ENCODE results near the gene PLEKHN1.
"Not testable (repeated sequence)": the region's sequence is repeated elsewhere in the genome, so short reads cannot be mapped to it uniquely, and the experiment has no call there.

PLEKHN1 gene

DNA sequence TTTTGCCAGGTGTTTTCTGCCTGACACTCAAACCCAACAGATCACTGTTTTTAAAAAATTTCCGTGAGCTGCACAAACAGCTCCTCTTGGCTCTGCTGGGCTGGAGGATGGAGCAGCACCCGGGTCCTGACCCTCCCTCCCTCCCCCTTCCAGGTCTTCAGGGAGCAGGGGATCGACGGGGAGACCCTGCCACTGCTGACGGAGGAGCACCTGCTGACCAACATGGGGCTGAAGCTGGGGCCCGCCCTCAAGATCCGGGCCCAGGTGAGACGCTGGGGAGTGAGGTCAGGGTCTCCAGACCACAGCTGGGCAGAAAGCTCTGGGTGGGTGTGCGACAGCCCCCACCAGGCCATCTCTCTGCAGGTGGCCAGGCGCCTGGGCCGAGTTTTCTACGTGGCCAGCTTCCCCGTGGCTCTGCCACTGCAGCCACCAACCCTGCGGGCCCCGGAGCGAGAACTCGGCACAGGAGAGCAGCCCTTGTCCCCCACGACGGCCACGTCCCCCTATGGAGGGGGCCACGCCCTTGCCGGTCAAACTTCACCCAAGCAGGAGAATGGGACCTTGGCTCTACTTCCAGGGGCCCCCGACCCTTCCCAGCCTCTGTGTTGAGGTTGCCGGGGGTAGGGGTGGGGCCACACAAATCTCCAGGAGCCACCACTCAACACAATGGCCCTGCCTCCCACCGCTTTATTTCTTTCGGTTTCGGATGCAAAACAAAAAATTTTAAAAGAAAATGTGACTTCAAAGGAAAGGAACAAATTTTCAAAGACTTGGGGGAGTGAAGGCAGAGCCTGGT lies 22.5 kb upstream of the PLEKHN1 start:
- H3K4me1 ChIP-seq (ENCODE audit: control insufficient read depth in 5 of 5, insufficient read depth in 5 of 5, low read length in 5 of 5): peaks cover 0 to 28% (median 22%) of the 10 kb centered on the region in 5 donors
- no peak overlapping the region for H3K9ac ChIP-seq (ENCODE audit: low read length in 5 of 5)
- peaks cover 0 to 42% (median 39%) of the 10 kb centered on the region in 5 donors for H3K36me3 ChIP-seq (ENCODE audit: control insufficient read depth in 5 of 5, insufficient read depth in 5 of 5, low read length in 5 of 5)
- peaks cover 29 to 34% (median 33%) of the 10 kb centered on the region in 5 donors for H3K27me3 ChIP-seq (ENCODE audit: control insufficient read depth in 5 of 5, insufficient read depth in 4 of 5, low read length in 5 of 5)
- no peaks in the 10 kb centered on the region for H3K9me3 ChIP-seq (ENCODE audit: control insufficient read depth in 5 of 5, low read length in 5 of 5)
- H3K4me3 ChIP-seq (ENCODE audit: low read depth in 1 of 5, low read length in 5 of 5): no peak overlapping the region
- no peak overlapping the region for H3K27ac ChIP-seq (ENCODE audit: low read depth, low read length)

DNA sequence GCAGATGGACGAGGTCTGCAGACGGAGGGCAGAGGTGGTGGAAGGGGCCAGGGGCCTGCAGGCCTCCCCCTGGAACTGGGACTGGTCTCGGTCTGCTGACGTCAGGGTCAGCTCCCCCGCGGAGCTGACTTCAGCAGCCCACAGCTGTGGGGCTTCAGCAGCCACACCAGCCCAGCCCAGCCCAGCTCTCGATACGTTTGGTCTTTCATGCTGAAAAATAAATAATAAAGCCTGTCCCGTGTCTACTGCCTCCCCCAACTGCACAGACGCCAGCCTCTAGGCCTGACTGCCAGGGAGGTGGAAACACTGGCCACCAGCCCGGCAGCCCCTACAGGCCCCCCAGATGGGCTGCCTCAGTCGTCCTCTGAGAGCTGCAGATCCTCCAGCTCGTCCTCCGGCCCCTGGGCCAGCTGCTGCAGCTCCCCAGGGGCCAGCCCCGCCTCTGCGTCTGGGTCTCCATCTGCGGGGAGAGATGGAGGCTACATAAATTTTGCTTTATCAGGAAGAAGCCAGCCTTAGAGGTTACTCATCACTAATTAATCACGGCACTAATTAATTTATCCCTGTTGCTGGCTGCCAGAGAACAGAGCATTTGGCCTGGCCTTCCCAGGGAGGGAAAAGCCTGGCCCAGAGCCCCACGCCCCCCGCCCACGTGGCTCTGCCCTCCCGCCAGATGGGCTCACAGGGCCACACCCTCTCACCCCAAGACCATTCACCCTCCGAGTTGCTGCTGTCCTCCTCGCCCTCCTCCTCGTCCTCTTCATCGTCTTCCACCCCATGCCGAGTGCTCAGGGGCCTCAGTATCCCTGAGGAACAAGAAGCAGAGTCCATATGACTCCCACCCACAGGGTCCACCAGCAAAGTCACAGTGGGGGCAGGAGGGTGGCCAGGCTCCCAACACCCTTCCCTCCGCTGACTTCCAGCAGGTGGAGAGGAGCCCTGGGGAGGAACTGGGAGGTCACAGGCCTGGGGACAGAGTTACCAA lies 21.6 kb upstream of the PLEKHN1 start:
- Histone ChIP-seq H3K36me3 (ENCODE audit: control insufficient read depth in 5 of 5, insufficient read depth in 5 of 5, low read length in 5 of 5) (peaks cover 0 to 50% (median 48%) of the 10 kb centered on the region in 5 donors), H3K9ac (ENCODE audit: low read length in 5 of 5) (no peak overlapping the region), H3K4me3 (ENCODE audit: low read depth in 1 of 5, low read length in 5 of 5) (no peak overlapping the region), H3K27me3 (ENCODE audit: control insufficient read depth in 5 of 5, insufficient read depth in 4 of 5, low read length in 5 of 5) (peaks cover 20 to 25% (median 24%) of the 10 kb centered on the region in 5 donors), H3K9me3 (ENCODE audit: control insufficient read depth in 5 of 5, low read length in 5 of 5) (no peaks in the 10 kb centered on the region), H3K4me1 (ENCODE audit: control insufficient read depth in 5 of 5, insufficient read depth in 5 of 5, low read length in 5 of 5) (peaks cover 0 to 26% (median 21%) of the 10 kb centered on the region in 5 donors), H3K27ac (ENCODE audit: low read depth, low read length) (no peak overlapping the region)

DNA sequence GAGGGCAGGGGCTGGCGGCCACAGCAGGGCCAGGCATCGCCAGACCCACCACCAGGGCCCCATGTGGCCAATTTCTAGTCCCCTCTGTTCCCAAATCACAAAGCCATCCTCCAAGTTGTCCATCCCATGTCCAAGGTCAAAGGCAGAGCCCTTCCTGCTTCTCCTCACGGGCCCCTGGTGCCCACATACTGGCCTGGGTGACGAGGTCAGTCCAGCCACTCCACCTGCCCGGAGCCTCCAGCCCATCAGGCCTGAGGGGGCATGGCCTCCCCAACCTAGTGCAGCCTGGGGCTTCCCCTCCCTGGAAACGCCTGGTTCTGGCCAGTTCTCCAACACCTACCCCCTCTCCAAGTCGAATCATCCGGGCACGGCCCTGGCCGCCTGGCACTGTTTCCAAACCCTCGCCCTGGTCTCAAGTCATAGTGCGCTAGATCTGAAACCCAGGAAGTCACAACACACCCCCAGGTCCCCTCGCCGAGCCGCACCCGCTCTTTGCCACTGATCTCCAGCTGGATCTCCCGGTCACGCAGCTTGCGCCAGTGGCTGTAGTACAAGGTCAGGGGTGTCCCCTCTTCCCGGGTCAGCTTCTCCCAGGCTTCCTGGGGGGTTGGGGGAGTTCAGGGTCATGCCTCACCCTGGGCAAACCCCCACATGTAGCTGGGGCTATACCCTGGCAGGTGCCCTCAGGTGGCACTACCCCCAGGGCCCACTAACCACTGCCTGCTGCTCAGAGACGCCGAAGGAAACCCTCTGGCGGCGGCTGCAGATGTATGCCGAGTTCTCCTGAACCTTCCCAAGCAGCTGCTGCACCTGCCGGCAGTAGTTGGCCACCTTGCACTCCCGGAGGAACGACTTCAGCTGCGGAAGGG lies 20.4 kb upstream of the PLEKHN1 start:
- Histone ChIP-seq H3K4me1 (ENCODE audit: control insufficient read depth in 5 of 5, insufficient read depth in 5 of 5, low read length in 5 of 5) (peaks cover 0 to 15% (median 10%) of the 10 kb centered on the region in 5 donors), H3K9ac (ENCODE audit: low read length in 5 of 5) (no peak overlapping the region), H3K9me3 (ENCODE audit: control insufficient read depth in 5 of 5, low read length in 5 of 5) (no peaks in the 10 kb centered on the region), H3K4me3 (ENCODE audit: low read depth in 1 of 5, low read length in 5 of 5) (no peak overlapping the region), H3K27me3 (ENCODE audit: control insufficient read depth in 5 of 5, insufficient read depth in 4 of 5, low read length in 5 of 5) (peaks cover 11 to 17% (median 14%) of the 10 kb centered on the region in 5 donors), H3K27ac (ENCODE audit: low read depth, low read length) (no peak overlapping the region), H3K36me3 (ENCODE audit: control insufficient read depth in 5 of 5, insufficient read depth in 5 of 5, low read length in 5 of 5) (peaks cover 0 to 63% (median 61%) of the 10 kb centered on the region in 5 donors)

DNA sequence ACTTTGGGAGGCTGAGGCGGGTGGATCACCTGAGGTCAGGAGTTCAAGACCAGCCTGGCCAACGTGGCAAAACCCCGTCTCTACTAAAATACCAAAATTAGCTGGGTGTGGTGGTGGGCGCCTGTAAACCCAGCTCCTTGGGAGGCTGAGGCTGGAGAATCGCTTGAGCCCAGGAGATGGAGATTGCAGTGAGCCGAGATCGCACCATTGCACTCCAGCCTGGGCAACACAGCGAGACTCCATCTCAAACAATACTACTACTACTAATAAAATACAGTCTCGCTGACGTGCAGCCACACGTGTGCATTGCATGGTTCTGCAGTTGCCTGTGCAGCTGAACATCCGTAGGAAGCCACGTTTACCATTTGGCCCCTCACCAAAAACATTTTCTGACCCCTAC lies 19.5 kb upstream of the PLEKHN1 start:
- not testable (repeated sequence) for H3K9ac ChIP-seq (ENCODE audit: low read length in 5 of 5); H3K27ac ChIP-seq (ENCODE audit: low read depth, low read length); H3K9me3 ChIP-seq (ENCODE audit: control insufficient read depth in 5 of 5, low read length in 5 of 5); H3K4me1 ChIP-seq (ENCODE audit: control insufficient read depth in 5 of 5, insufficient read depth in 5 of 5, low read length in 5 of 5); H3K4me3 ChIP-seq (ENCODE audit: low read depth in 1 of 5, low read length in 5 of 5)
- peaks cover 5 to 11% (median 8%) of the 10 kb centered on the region in 5 donors for H3K27me3 ChIP-seq (ENCODE audit: control insufficient read depth in 5 of 5, insufficient read depth in 4 of 5, low read length in 5 of 5)
- H3K36me3 ChIP-seq (ENCODE audit: control insufficient read depth in 5 of 5, insufficient read depth in 5 of 5, low read length in 5 of 5): peaks cover 0 to 72% (median 70%) of the 10 kb centered on the region in 5 donors

DNA sequence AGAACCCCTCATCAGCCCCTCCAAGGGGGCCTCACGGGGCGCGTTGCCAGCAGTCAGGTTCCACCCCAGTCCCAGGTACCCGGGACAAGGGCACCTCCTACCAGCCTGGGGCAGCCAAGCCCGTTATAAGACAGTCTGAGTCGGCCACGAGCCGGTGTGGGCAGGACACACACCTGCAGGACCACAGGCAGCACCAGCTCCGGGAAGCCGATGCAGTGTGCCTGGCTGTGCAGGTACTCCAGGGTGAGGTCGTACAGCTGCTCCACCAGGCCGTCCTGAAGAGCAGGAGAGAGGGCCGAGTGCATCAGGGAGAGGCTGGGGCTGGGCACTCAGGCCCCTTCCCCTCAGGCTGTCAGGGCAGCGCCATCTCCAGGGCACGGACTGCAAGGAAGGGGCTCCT lies 18.3 kb upstream of the PLEKHN1 start:
- H3K4me3 ChIP-seq (ENCODE audit: low read depth in 1 of 5, low read length in 5 of 5): no peak overlapping the region
- peaks cover 2 to 6% (median 4%) of the 10 kb centered on the region in 5 donors for H3K27me3 ChIP-seq (ENCODE audit: control insufficient read depth in 5 of 5, insufficient read depth in 4 of 5, low read length in 5 of 5)
- H3K27ac ChIP-seq (ENCODE audit: low read depth, low read length): no peak overlapping the region
- no peaks in the 10 kb centered on the region for H3K9me3 ChIP-seq (ENCODE audit: control insufficient read depth in 5 of 5, low read length in 5 of 5)
- peaks cover 0 to 2% (median 0%) of the 10 kb centered on the region in 5 donors for H3K4me1 ChIP-seq (ENCODE audit: control insufficient read depth in 5 of 5, insufficient read depth in 5 of 5, low read length in 5 of 5)
- H3K9ac ChIP-seq (ENCODE audit: low read length in 5 of 5): no peak overlapping the region
- H3K36me3 ChIP-seq (ENCODE audit: control insufficient read depth in 5 of 5, insufficient read depth in 5 of 5, low read length in 5 of 5): peaks cover 0 to 84% (median 81%) of the 10 kb centered on the region in 5 donors

DNA sequence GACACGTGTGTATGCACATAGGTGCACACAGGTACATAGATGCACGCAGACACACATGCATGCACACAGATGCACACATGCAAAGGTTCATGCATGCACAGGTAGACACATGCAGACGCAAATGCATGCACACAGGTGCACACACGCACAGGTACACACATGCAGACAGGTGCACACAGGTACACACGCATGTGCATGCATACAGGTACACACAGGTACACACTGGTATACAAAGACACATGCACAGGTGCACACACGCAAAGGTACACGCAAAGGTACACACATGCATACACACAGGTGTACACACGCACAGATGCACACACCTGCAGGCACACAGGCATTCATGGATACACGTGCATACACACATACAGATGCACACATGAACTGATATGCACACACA lies 16.0 kb upstream of the PLEKHN1 start:
- no peaks in the 10 kb centered on the region for H3K4me1 ChIP-seq (ENCODE audit: control insufficient read depth in 5 of 5, insufficient read depth in 5 of 5, low read length in 5 of 5)
- H3K9ac ChIP-seq (ENCODE audit: low read length in 5 of 5): no peak overlapping the region
- no peak overlapping the region for H3K27ac ChIP-seq (ENCODE audit: low read depth, low read length)
- no peaks in the 10 kb centered on the region for H3K9me3 ChIP-seq (ENCODE audit: control insufficient read depth in 5 of 5, low read length in 5 of 5)
- peaks cover 0 to 100% (median 98%) of the 10 kb centered on the region in 5 donors for H3K36me3 ChIP-seq (ENCODE audit: control insufficient read depth in 5 of 5, insufficient read depth in 5 of 5, low read length in 5 of 5)
- H3K27me3 ChIP-seq (ENCODE audit: control insufficient read depth in 5 of 5, insufficient read depth in 4 of 5, low read length in 5 of 5): no peaks in the 10 kb centered on the region
- H3K4me3 ChIP-seq (ENCODE audit: low read depth in 1 of 5, low read length in 5 of 5): no peak overlapping the region

DNA sequence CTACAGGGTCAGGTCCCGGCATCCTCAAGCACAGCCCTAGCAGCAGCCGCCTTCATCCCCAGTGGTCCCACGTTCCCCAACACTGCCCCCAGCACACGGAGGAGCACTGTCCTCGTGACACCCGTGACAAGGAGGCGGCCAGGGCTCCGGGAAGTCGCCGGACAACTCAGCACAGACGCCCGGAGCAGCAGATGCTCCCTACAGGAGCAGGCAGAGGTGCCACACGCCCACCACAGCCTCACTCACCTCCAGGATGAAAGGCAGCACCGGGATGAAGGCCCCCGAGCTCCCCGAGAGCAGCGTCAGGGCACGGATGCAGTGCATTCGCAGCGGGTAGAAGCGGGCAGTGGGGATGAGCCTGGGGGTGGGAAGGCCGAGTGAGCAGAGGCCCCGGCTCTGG lies 15.4 kb upstream of the PLEKHN1 start:
- Histone ChIP-seq H3K4me3 (ENCODE audit: low read depth in 1 of 5, low read length in 5 of 5) (no peak overlapping the region), H3K36me3 (ENCODE audit: control insufficient read depth in 5 of 5, insufficient read depth in 5 of 5, low read length in 5 of 5) (peaks cover 0 to 100% (median 98%) of the 10 kb centered on the region in 5 donors), H3K27ac (ENCODE audit: low read depth, low read length) (no peak overlapping the region), H3K9me3 (ENCODE audit: control insufficient read depth in 5 of 5, low read length in 5 of 5) (no peaks in the 10 kb centered on the region), H3K27me3 (ENCODE audit: control insufficient read depth in 5 of 5, insufficient read depth in 4 of 5, low read length in 5 of 5) (no peaks in the 10 kb centered on the region), H3K9ac (ENCODE audit: low read length in 5 of 5) (no peak overlapping the region), H3K4me1 (ENCODE audit: control insufficient read depth in 5 of 5, insufficient read depth in 5 of 5, low read length in 5 of 5) (no peaks in the 10 kb centered on the region)

DNA sequence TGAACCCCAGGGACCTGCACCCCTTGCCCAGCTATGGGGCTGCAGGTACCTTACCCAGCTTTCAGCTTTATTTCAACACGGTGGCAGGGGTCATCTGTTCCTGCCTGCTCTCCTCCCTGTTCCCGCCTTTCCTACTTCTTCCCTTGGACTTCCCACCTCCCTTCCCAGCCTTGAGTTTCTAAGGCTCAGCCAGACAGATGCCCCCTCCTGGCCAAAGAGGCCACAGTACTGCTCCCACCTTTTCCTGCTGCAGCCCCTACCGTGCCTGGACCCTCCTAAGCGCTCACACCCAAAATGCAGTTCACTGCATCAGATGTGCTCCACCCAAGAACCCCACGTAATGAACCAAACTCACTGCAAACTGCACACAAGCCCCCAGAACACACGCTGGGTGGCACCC lies 14.9 kb upstream of the PLEKHN1 start:
- Histone ChIP-seq H3K36me3 (ENCODE audit: control insufficient read depth in 5 of 5, insufficient read depth in 5 of 5, low read length in 5 of 5) (peaks cover 0 to 100% (median 98%) of the 10 kb centered on the region in 5 donors), H3K27me3 (ENCODE audit: control insufficient read depth in 5 of 5, insufficient read depth in 4 of 5, low read length in 5 of 5) (no peaks in the 10 kb centered on the region), H3K27ac (ENCODE audit: low read depth, low read length) (no peak overlapping the region), H3K9me3 (ENCODE audit: control insufficient read depth in 5 of 5, low read length in 5 of 5) (no peaks in the 10 kb centered on the region), H3K4me1 (ENCODE audit: control insufficient read depth in 5 of 5, insufficient read depth in 5 of 5, low read length in 5 of 5) (no peaks in the 10 kb centered on the region), H3K9ac (ENCODE audit: low read length in 5 of 5) (no peak overlapping the region), H3K4me3 (ENCODE audit: low read depth in 1 of 5, low read length in 5 of 5) (no peak overlapping the region)

DNA sequence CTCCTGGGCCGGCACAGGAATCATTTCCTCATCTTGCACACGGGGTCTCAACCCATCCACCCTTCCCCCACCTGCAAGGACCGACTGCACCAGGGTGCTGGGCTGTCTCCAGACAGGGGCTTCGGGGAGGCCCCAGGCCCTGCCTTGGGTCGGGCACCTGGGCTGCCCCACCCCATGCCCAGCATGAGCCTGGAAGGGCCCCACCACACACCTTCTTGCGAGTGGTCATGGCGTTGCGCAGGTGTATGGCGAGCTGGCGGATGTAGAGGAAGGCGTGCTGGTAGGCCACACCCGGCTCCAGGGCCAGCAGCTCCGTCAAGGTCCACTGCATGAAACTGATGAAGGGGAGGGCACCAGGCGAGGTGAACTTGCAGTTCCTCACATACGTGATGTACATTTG lies 14.1 kb upstream of the PLEKHN1 start:
- H3K9ac ChIP-seq (ENCODE audit: low read length in 5 of 5): no peak overlapping the region
- H3K9me3 ChIP-seq (ENCODE audit: control insufficient read depth in 5 of 5, low read length in 5 of 5): no peaks in the 10 kb centered on the region
- H3K36me3 ChIP-seq (ENCODE audit: control insufficient read depth in 5 of 5, insufficient read depth in 5 of 5, low read length in 5 of 5): peaks cover 0 to 99% (median 96%) of the 10 kb centered on the region in 5 donors
- H3K27me3 ChIP-seq (ENCODE audit: control insufficient read depth in 5 of 5, insufficient read depth in 4 of 5, low read length in 5 of 5): no peaks in the 10 kb centered on the region
- no peak overlapping the region for H3K4me3 ChIP-seq (ENCODE audit: low read depth in 1 of 5, low read length in 5 of 5)
- no peak overlapping the region for H3K27ac ChIP-seq (ENCODE audit: low read depth, low read length)
- peaks cover 0 to 3% (median under 1%) of the 10 kb centered on the region in 5 donors for H3K4me1 ChIP-seq (ENCODE audit: control insufficient read depth in 5 of 5, insufficient read depth in 5 of 5, low read length in 5 of 5)
